Measurements from ENCODE around the gene SAYSD1.

The SAYSD1 gene

GRCh38 chr6:39107034-39107433 is 8.0 kb downstream of the SAYSD1 start:
- no peak for DNase-seq (ENCODE audit: extremely low read depth, insufficient read length)
- no peaks in the 10 kb centered on the region for H3K36me3 ChIP-seq (ENCODE audit: control insufficient read depth, insufficient read depth, low read length)

GRCh38 chr6:39104528-39104927 is 10.5 kb downstream of the SAYSD1 start:
- H3K36me3 ChIP-seq (ENCODE audit: control insufficient read depth, insufficient read depth, low read length), result no peaks in the 10 kb centered on the region
- DNase-seq (ENCODE audit: extremely low read depth, insufficient read length), result no peak
- no peaks in the 10 kb centered on the region for H3K27me3 ChIP-seq (replicated peaks; ENCODE audit: control insufficient read depth, insufficient read depth, low read length)
- no peak overlapping the region for H3K4me3 ChIP-seq (replicated peaks; ENCODE audit: low read depth, low read length)
- no peak for TF ChIP-seq CTCF (IDR thresholded peaks at IDR 0.05; ENCODE audit: insufficient read depth, low read length, poor library complexity, severe bottlenecking)

More at GRCh38 chr6:39107034-39107433, 8.0 kb downstream of the SAYSD1 start:
- Histone ChIP-seq H3K27me3 (replicated peaks; ENCODE audit: control insufficient read depth, insufficient read depth, low read length) (no peaks in the 10 kb centered on the region), H3K4me3 (replicated peaks; ENCODE audit: low read depth, low read length) (no peak overlapping the region)
- no peak for TF ChIP-seq CTCF (IDR thresholded peaks at IDR 0.05; ENCODE audit: insufficient read depth, low read length, poor library complexity, severe bottlenecking)

- TF ChIP-seq CTCF (IDR thresholded peaks at IDR 0.05; ENCODE audit: insufficient read depth, low read length, poor library complexity, severe bottlenecking), result no peak
- no peaks in the 10 kb centered on the region; the same call in 1 of the 2 replicates for H3K27me3 ChIP-seq (replicated peaks; ENCODE audit: control insufficient read depth, insufficient read depth, low read length)
- DNase-seq (ENCODE audit: extremely low read depth, insufficient read length), result no peak
- H3K36me3 ChIP-seq (ENCODE audit: control insufficient read depth, insufficient read depth, low read length), result no peaks in the 10 kb centered on the region
- no peak overlapping the region for H3K4me3 ChIP-seq (replicated peaks; ENCODE audit: low read depth, low read length)
Observed at GRCh38 chr6:39102821-39103136, 12.2 kb downstream of the SAYSD1 start.

- no peaks in the 10 kb centered on the region for H3K36me3 ChIP-seq (ENCODE audit: control insufficient read depth, insufficient read depth, low read length)
- no peaks in the 10 kb centered on the region; the same call in 1 of the 2 replicates for H3K27me3 ChIP-seq (replicated peaks; ENCODE audit: control insufficient read depth, insufficient read depth, low read length)
- H3K4me3 ChIP-seq (replicated peaks; ENCODE audit: low read depth, low read length), result no peak overlapping the region
- peak; percentile 87 for TF ChIP-seq CTCF (IDR thresholded peaks at IDR 0.05; ENCODE audit: insufficient read depth, low read length, poor library complexity, severe bottlenecking)
- DNase-seq (ENCODE audit: extremely low read depth, insufficient read length), result peak; percentile 51
Observed at GRCh38 chr6:39102071-39102820, 12.7 kb downstream of the SAYSD1 start.

GRCh38 chr6:39100358-39100757 is 14.6 kb downstream of the SAYSD1 start:
- no peak for DNase-seq (ENCODE audit: extremely low read depth, insufficient read length)
- no peak overlapping the region for H3K4me3 ChIP-seq (replicated peaks; ENCODE audit: low read depth, low read length)
- H3K27me3 ChIP-seq (replicated peaks; ENCODE audit: control insufficient read depth, insufficient read depth, low read length), result no peaks in the 10 kb centered on the region; the same call in none of the 2 replicates
- TF ChIP-seq CTCF (IDR thresholded peaks at IDR 0.05; ENCODE audit: insufficient read depth, low read length, poor library complexity, severe bottlenecking), result no peak
- H3K36me3 ChIP-seq (ENCODE audit: control insufficient read depth, insufficient read depth, low read length), result no peaks in the 10 kb centered on the region
